GM21367 (cell line): Measurements from ENCODE around the gene HSP90AB1.

Experiments
- ATAC-seq: cut with Tn5 transposase; IDR thresholded peaks from one replicate; pipeline ENCODE4 v1.9.1; 2021; ENCODE audit not compliant: unreplicated experiment

HSP90AB1 gene

DNA sequence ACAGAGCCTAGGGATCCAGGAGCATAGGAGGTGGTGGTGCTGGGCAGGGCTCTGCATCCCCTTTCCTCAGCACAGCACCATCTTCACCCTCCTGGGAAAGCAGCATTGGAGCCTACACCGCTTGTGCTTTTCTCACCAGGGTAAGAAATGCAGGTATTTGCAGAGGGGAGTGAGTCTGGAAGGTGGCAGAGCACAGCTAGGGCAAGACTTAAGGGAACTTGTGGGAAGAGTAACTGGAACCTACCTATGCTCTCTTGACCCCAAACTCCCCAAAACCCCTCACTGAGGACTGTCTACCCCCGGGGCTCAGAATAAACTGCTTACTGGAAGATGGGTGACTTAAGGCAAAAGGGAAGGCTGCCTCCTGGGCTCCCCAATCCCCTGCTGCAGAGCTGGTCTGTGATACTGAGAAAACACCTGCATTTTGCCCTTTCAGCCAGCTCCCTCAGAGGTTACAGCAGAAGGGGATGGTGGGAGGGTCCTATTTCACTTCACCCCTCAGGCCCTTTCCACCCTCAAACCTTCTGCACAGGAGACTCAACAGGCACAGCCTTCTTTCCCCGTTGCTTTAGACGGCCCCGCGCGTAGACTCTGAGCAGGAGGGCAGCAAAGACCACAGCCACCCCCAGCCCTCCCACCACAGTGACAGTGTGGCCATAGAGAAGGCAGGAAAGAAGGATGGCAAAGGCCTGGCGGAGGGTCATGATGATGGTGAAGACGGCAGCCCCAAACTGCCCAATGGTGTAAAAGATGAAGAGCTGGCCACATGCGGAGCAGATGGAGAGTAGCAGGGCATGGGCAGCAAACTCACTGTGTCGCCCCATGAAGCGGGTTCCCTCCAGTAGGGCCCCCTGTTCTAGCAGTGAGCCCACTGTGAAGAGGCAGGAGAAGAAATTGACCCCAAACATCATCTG lies 7.5 kb downstream of the HSP90AB1 start:
- no peak for ATAC-seq

DNA sequence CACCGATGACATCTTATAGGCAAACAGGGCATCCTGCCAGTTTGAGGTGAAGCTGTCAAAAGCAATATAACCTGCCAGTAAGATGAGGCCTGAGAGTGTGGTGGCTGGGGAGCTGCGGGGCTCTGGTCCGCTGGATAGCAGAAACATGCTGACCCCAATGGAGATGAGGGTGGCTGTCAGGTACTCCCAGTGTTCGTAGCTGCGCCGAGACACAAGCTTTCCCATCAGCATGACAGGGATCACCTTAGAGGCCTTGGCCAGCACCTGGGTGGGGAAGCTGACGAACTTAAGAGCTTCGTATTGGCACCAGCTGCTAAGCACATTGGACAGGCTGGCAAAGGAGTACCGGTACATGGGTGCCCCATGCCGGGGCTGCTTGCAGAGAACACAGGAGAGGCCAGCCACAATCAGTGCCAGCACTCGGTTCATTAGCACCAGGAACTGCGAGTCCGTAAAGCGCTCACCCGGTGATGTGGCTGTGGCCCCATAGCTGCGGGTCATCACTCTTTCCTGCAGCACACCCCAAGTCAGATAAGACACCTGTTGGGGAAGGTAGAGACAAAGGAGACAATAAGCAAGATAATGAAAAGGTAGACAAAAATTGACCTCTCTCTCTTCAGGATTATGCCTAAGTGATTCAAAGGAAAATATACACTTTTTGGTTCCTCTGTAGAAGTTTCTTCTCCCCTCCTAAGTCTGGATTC lies 8.4 kb downstream of the HSP90AB1 start:
- no peak for ATAC-seq

DNA sequence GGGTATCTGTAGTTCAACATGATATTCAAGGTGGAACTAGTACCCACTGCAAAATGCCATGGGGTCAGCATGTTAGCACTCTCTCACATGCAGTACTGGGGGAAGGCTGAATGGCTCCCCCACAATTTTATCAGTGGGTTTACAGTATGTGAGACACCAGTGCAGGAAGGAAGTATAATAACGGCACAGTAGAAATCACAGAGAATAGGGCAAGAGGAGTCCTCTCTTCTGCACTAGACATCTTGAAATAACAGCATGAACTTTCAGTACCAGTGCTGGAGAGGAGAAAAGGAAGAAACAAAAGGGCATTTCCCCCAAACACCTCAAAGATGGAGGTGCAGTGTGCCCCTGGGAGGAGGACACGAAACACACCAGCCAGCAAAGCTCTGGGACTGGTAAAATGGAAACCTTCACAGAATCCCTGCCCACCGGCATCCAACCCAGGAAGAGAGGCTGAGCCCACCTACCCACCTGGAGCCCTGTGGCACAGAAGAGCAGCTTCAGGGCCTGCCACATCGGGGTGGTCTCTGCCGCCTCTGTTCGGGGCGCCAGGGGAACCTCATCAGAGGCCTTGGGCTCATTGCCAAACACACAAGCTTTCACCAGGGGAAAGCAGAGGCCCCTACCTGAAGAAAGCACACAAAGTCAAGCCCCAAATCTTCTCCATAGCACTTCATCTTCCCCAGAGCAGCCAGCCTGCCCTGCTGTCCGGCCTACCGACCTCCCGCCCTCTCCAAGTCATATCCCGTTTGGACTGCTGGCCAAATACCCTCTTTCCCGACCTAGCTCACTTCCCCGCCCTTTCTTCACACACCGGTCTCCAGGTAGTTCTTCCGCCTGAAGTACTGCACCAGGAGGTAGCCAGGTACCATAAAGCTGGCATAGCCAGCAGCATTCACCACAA lies 9.2 kb downstream of the HSP90AB1 start:
- no peak for ATAC-seq

DNA sequence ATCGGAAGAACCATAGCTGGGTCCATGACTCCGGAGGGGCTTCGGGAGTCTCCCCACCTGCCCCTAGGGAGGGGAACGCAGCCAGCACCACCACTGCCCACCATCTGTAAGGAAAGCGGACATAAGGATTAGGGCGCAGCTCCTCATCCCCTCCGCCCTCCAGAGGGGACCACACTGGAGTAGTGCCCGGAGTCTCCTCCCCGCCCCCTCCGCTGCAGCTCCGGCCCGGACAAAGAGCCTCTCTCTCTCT lies 9.8 kb downstream of the HSP90AB1 start:
- ATAC-seq = no peak

DNA sequence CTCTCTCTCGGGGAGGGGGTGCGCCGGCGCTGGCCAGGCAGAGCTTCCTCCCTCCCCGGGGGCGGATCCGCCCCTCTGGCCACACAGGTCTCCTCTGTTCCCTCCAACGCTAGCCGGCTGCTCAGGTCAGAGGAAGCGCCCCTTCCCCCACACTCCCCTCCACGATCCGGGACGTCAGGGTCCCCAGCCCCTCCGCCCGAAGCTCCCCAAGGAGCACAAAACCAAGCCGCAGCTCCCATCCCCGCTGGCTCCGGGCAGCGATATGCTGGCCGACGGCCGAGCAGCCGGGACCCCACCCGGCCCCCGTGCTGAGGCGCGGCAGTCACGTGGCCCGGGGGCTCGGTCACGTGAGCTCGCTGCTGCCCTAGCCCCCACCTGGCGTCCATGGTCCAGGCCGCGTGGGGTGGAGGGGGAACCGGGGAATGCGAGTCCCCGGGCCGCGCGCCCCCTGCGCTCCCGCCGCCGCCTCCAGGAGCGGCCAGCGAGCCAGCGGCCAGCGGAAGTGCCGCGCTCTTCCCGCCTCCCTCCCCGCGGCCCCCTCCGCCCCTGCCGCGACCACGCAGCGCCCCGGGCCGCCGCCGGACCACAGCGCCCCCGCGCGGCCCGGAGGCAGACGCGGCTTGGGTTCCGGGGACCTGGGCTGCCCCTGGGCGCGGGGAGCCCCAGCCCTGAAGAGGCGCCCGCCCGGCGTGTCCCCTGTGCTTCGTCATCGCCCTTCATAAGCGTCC lies 10.3 kb downstream of the HSP90AB1 start, which contains the start of gene SLC35B2:
TSS of gene SLC35B2 (minus strand) at position 504 of the 728 bp plus-strand sequence. CDS start at position 386, 118 bp downstream.
- ATAC-seq = peak; percentile 35

DNA sequence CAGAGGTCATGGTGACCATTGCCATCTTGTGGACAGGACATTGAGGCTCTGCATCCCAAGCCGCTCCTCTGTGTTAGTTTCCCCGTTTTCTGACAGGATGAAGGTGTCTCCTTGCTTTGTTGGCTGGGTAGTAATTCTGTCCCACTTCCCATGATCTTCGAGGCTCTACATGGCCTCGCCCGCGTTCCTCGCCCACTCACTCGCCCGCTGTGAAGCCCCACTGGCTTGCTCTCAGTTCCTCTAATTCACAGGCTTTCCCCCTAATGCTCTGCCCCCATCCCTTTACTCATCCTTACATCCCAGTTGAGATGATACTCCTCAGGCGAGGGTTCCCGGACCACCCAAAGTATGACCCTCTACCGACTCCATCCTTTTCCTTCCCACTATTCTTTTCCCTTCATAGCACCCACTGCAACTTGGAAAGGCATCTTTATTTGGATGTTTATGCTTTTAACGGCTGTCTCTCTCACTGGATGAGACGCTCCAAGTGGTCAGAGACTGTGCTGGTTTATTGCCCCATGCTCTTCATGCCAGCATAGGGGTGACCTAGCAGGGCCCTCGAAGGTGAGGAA lies 10.9 kb downstream of the HSP90AB1 start:
- peak; percentile 1 for ATAC-seq

DNA sequence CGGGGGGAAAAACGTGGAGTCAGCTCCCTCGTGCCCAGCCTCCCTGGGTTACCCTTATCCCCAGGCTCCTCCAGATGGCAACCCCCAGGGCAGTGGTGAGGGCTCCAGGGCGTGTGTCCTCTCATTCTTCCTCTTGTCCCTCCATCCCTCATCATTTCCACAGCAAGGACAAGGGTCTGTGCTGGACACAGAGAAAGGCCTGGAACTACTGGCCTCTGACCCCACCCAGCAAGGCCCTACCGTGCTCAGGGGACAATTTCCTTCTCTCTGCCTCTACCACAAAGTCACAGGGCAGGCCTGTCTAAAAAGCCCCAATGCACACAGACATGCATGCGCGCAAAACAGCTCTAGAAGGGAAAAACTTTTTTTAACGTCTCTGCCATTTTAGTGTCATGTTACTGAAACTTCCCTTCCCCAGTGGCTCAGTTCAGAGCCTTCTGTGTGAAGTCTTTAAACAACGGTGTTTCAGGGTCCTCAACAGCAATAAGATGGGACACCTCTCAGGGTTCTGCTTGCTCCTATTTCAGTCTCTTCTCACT lies 11.5 kb downstream of the HSP90AB1 start:
- ATAC-seq = no peak

DNA sequence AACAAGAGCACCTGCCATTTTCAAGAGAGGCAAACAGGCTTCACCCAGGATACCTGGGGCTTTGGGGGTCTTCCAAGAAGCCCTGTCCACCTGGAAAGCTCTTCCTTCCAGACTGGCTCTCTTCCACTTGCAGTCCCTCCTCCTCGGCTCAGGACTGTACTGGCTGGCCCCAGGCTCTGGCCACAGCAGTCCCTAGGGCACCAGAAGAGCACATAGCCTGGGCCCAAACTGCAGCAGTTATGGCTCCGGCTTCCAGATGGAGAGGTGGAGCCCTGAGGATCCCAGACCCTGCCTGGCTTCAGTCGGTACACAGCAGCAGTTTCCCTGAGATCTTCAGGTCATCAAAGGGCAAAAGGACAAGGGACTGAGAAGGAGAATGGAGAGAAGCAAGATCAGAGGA lies 12.0 kb downstream of the HSP90AB1 start:
- no peak for ATAC-seq

DNA sequence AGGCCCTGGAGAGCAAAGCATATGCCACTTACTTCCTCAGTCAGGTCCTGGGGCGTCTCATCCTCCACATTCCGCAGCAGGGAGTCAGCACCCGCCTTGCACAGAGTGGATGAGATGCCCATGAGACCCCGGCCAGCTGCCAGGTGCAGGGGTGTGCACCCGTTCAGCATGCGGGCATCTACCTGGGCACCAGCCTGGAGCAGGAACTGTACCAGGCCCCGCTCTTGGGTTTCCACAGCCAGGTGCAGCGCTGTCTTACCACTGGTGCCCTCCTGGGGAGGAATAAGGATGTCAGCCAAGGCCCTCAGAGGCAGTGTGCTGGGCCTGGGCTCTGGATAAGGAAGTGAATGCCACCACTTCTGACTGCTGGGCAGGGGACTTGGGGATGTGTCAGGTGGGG lies 13.1 kb downstream of the HSP90AB1 start:
- no peak for ATAC-seq

DNA sequence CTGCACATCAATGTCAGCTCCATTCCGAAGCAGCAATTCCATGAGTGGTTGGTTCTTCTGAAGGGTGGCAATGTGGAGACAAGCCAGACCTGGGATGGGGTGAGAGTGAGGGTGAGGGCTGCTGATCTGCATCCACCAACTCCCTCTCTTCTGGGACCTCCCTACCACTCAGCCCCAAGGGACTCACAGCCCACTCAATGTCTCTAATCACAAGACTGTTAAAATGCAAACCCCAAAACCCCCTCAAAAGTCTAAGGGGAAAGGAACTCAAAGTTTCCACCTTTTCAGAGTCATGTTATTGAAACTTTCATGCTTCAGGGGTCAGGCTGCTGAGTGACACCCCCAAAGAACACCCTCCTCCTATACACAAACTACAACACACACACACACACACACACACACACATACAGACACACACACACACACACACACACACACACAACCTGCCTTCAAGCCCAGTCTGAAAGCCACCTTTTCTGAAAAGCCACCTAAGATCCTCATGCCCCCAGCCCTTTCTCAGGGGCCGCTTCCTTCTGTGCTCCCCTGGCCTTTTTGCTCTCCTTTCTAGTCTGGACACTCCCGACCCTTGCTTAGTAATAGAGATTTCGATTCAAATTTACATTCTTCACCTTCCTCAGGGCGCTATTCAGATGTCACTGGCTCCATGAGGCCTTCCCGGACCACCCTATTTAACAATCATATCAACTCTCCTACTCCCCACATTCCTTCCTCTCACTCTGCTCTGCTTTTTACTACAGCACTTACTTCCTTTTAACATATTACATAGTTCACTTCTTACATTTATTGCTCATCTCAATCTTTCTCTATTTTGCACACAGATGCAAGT lies 13.8 kb downstream of the HSP90AB1 start:
- no peak for ATAC-seq

DNA sequence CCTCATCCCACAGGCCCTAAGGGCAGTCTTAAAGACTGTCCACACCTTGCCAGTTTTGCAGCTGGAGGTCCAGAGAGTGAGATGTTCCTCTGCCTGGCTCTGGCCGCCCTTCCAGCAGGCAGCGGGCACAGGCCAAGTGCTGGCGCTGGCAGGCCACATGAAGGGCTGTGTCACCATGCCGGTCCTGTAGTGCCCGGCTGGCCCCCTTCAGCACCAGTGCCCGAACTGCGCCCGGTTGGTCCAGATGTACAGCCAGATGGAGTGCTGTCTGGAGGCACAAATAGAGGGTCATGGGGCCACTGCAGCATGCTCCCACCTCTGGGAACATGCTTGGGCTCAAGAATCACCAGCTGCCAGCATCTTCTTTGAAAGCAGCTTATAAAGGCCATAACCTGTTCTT lies 14.7 kb downstream of the HSP90AB1 start:
- no peak for ATAC-seq

DNA sequence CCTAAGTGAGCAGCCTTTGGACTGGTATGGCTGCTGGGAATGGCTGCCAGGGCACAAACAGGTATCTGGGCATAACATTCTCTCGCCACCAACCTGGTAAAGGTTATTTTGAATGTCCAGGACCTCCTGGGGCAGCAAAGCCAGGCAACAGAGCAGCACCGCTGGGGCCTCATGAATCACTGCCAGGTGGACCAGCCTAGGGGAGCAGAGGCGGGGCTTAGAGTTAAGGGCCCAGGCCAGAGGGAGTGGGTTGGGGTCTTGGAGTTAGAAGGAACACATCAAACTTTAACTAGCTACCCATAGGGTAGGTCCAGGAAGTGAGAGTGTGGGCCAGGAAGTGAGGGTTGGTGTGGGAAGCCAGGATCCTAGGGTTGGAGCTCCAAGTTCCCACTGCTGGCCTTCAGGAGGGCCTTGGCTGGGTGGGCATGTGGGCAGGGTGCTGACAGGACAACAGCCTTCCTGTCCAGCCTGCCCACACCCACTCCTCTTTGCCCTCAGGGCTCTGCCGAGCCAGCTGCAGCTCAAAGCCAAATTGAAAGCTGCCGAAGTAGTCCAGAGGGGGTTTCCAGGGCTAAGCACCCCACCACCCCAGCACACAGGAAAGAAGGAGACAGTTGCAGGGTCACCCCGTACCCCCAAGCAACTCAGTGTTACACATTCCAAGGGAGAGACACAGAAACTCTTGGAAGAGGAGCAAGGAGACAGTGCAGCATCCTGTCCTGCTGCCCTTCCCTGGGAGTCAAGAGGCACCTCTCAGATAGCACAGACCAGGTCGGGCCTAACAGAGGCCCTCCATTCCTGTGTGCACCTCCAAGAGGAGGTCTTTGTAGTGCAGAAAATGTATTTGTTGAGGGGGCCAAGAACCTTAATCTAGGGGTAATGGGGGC lies 15.8 kb downstream of the HSP90AB1 start:
- ATAC-seq = no peak

DNA sequence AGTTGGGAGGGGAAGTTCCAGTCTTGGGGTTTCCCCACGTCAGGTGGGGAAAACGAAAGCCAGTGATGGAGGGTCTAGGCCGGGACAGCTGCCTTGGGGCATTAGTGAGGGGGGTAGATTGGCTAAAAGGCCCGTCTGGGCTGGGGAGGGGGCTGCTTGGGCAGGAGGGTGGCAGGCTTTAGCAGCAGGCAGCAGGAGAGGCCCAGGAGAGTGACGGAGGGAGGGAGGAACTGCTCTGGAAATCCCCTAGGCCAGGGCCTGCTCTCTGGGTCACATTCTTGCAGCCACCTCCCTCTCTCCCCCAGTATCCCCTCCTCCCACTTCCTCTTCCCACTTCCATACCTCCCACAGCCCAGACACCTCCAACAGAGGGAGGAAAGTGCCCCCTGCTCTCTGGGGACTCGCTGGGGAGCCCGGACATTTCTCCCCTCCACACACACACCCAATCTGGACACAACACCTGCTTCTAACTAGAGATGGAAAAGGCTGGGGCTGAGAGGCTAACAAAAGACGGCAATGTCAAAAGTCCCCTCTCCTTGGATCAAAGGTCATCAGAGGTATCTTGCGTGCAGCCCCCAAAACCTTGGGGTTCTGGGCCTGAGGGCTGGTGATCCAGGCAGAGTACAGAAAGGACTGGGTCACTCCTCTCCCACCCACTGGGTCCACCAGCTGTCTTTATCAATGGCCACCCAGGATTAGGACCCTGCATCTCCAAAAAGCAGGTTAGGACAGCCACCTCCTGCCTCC lies 16.6 kb downstream of the HSP90AB1 start:
- no peak for ATAC-seq

DNA sequence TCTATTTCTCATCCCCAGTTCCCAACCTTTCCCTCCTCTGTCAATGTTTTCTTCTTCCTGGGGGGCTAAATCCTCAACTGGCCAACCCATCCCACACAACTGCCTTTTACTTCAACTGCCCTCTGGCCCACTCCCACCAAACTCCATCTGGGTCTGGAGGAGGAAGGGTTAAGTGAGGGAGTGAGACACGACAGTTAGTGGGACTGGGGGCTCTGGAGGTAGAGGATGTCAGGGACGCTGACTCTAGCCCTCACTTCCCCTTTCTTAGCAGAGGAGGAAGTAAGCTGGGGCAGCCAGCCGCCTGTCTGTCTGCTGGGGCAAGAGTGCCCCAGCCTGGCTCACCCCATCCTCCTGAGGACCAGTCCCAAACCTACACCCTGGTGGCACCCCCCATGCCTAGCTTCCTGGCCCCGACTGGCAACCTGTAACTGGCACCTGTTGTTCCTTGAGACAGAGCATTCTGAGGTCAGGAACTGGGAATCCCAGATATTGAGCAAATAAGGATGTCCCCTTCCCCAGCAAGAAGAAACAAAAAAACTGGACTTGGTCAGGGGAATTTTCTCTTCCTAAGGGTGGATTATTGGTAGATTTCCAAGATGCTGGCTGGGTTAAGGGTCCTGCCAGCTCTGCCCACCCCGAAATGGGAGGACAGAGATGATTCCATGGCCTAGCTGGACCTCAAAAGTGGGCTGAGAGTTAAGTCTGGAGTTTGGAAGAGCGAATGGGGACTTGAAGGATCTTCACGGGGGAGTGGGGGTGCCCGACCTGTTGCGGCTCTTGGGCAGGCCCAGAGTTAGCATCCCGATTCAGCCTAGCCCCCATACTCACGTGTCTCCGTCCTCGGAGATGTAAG lies 17.5 kb downstream of the HSP90AB1 start:
- ATAC-seq = peak; percentile 29

DNA sequence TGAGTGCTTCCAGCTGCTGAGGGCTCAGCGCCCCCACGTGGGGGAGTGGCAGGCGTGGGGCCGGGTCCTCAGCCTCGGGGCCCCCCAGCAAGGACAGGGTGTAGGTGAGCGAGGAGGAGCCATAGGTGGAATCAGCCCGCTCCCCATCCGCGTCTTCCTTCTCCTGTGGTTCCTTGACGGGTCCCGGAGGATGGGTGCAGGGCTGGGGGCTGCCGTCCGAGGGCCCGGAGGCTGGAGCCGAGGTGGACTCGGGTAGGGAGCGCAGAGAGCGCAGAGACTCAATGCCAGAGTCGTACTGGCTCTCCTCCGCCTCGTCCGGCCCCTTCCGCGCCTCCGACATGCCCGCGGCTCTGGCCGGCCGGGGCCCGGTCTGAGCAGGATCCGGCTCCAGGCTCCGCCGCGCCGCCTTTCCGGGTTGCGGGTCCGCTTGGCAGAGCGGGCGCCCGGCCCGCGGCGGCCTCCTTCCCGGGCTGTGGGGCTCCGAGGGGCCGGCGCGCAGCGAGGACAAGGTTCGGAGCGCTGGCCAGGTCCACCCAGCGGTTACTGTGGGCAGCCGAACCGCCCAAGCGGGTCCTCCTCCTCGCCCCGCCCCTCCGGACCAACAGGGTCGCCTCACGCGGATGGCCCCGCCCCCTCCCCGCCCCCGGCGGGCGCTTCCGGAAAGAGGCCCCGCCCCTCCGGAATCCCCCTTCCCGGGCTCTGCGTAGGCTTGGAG lies 18.3 kb downstream of the HSP90AB1 start, which contains the start of gene NFKBIE:
TSS of gene NFKBIE (minus strand) at position 545 of the 715 bp plus-strand sequence. CDS start at position 340, 205 bp downstream.
- ATAC-seq = no peak

DNA sequence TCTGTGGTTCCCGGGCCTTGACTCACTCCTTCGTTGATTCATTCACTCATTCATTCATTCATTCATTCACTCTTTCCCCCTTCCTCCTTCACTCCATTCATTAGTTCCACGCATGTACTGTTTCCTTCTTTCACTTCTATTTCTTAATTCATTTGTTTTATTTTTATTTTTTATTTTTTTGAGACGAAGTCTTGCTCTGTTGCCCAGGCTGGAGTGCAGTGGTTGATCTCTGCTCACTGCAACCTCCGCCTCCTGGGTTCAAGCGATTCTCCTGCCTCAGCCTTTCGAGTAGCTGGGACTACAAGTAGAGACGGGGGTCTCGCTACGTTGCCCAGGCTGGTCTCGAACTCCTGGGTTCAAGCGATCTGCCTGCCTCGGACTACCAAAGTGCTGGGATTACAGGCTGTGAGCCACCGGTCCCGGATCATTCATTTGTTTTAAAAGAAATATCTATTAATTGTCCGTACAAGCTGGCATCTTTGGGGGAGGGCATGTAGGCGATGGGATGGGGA lies 18.9 kb downstream of the HSP90AB1 start:
- no peak for ATAC-seq
